Activated T-helper 17 cell treated with anti-CD3 and anti-CD28 coated beads, Interleukin-2, amount 50 U/mL, for 72 hours (primary cell): ENCODE measurements around the gene DLG2. TPM values are rescaled to one million over a fixed set of nuclear protein-coding genes. Genes with fewer than 3 reads are reported as not detected.

Experiments
- ATAC-seq: fragments of 150-1000 bp; cut with Tn5 transposase; replicated peaks from 2 replicates; pipeline ENCODE4 v1.10.0; 2021; ENCODE audit warnings: mild to moderate bottlenecking, moderate library complexity
- H3K27ac Mint-ChIP-seq: one replicate; pipeline ENCODE4 v1.8.0; 2022; ENCODE audit warnings: mixed read lengths
- H3K27me3 Mint-ChIP-seq: one replicate; pipeline ENCODE4 v1.8.0; 2022; ENCODE audit warnings: mixed read lengths
- H3K36me3 Mint-ChIP-seq: one replicate; pipeline ENCODE4 v1.8.0; 2022; ENCODE audit warnings: low read depth, mild to moderate bottlenecking, mixed read lengths
- H3K4me1 Mint-ChIP-seq: one replicate; pipeline ENCODE4 v1.8.0; 2022; ENCODE audit warnings: mixed read lengths
- H3K4me3 Mint-ChIP-seq: one replicate; pipeline ENCODE4 v1.8.0; 2022; ENCODE audit warnings: mild to moderate bottlenecking, mixed read lengths
- H3K9me3 Mint-ChIP-seq: one replicate; pipeline ENCODE4 v1.8.0; 2022; ENCODE audit warnings: mixed read lengths
- total RNA-seq, 2 donors: library from RNA; stranded (reverse); gene quantifications; one replicate each; pipeline ENCODE4 v1.2.3, GENCODE V29; 2022

Gene DLG2
- total RNA-seq, 2 donors from 2014 or later, result 1.5 to 1.9 TPM

- H3K4me3 Mint-ChIP-seq, result no peak overlapping the region
- no peak for ATAC-seq
- no peaks in the 10 kb centered on the region for H3K27me3 Mint-ChIP-seq
- no peaks in the 10 kb centered on the region for H3K4me1 Mint-ChIP-seq
- H3K27ac Mint-ChIP-seq, result no peak overlapping the region
- H3K9me3 Mint-ChIP-seq, result peaks cover 24% of the 10 kb centered on the region
- no peaks in the 10 kb centered on the region for H3K36me3 Mint-ChIP-seq
Measured at GRCh38 chr11:84825106-84825660, 802.0 kb downstream of the DLG2 start.

DNA sequence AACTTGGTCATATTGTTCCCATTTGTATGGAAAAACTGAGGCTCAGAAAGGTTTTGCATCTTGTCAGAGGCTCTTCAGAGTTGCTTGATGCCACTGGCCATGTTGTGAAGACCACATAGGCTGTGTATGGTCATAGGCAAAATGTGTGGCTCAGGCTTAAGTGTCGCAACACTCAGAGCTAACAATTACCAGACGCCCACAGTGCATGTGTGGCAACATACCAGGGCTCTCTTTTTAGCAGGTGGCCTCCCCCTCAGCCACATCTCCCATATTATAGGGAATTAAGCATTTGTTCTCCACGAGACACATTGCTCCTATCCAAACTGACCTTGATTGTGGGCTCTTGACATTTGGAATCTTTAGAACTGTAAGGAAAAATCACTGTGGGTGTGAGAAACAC is 802.5 kb downstream of the DLG2 start:
- H3K27me3 Mint-ChIP-seq, result no peaks in the 10 kb centered on the region

GRCh38 chr11:84819537-84819936 is 807.6 kb downstream of the DLG2 start:
- no peak for ATAC-seq
- Mint-ChIP-seq H3K4me3 (no peak overlapping the region), H3K27me3 (no peaks in the 10 kb centered on the region), H3K36me3 (no peaks in the 10 kb centered on the region), H3K9me3 (peaks cover 22% of the 10 kb centered on the region), H3K27ac (no peak overlapping the region), H3K4me1 (no peaks in the 10 kb centered on the region)

More for the DNA sequence above, 802.5 kb downstream of the DLG2 start:
- no peak for ATAC-seq
- Mint-ChIP-seq H3K27ac (no peak overlapping the region), H3K9me3 (peaks cover 25% of the 10 kb centered on the region), H3K4me1 (no peaks in the 10 kb centered on the region), H3K4me3 (no peak overlapping the region), H3K36me3 (no peaks in the 10 kb centered on the region)

GRCh38 chr11:84819128-84819527 is 808.0 kb downstream of the DLG2 start:
- ATAC-seq, result no peak
- Mint-ChIP-seq H3K27ac (no peak overlapping the region), H3K9me3 (peaks cover 26% of the 10 kb centered on the region)

DNA sequence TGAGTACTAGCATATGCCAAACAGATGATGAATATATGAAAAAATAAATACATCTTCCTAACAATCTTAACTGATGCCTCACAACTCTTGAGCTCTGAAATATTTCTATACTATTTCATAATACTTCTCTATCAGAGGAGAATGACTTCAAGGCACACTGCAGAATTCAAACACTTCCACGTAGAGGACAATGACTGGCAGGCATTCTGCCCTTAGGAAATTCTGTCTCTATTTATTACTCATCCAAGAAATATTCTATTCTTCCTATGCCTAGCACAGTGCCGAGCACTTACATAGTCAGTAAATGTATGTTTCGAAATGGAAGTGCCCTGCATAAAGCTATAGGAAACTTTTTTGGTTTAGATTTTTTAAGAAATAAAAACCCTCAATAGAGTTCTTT is 809.1 kb downstream of the DLG2 start:
- no peaks in the 10 kb centered on the region for H3K27me3 Mint-ChIP-seq
- no peak overlapping the region for H3K27ac Mint-ChIP-seq
- no peaks in the 10 kb centered on the region for H3K36me3 Mint-ChIP-seq
- no peak for ATAC-seq
- H3K4me1 Mint-ChIP-seq, result no peaks in the 10 kb centered on the region
- H3K9me3 Mint-ChIP-seq, result peaks cover 26% of the 10 kb centered on the region
- no peak overlapping the region for H3K4me3 Mint-ChIP-seq

More at GRCh38 chr11:84819128-84819527, 808.0 kb downstream of the DLG2 start:
- no peak overlapping the region for H3K4me3 Mint-ChIP-seq
- H3K36me3 Mint-ChIP-seq, result no peaks in the 10 kb centered on the region
- H3K27me3 Mint-ChIP-seq, result no peaks in the 10 kb centered on the region
- no peaks in the 10 kb centered on the region for H3K4me1 Mint-ChIP-seq

DNA sequence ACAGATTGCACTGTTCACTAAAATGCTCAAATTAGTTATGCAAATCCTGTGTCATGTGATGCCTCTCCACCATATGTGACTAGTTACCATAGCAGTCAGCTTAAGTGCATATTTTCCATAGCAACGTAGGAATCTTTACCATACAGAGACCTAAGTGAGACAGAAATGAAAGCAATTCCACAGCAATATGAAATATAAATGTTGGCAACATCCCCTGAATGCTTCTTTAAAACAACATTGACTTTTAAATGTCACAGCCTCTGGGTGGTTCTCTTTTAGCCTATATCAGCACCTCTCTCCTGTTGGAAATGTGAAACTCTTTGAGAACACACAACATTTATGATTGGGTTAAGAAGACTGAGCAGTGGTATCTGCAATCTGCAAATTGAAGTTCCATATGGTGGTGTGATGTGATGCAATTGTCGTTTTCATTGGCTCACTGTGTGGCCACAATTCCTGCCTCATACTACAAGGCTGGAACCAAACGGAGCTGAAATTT is 814.6 kb downstream of the DLG2 start:
- H3K4me3 Mint-ChIP-seq, result no peak overlapping the region
- no peak for ATAC-seq
- no peaks in the 10 kb centered on the region for H3K4me1 Mint-ChIP-seq
- no peaks in the 10 kb centered on the region for H3K27me3 Mint-ChIP-seq
- H3K36me3 Mint-ChIP-seq, result no peaks in the 10 kb centered on the region
- H3K27ac Mint-ChIP-seq, result no peak overlapping the region
- peaks cover 31% of the 10 kb centered on the region for H3K9me3 Mint-ChIP-seq

DNA sequence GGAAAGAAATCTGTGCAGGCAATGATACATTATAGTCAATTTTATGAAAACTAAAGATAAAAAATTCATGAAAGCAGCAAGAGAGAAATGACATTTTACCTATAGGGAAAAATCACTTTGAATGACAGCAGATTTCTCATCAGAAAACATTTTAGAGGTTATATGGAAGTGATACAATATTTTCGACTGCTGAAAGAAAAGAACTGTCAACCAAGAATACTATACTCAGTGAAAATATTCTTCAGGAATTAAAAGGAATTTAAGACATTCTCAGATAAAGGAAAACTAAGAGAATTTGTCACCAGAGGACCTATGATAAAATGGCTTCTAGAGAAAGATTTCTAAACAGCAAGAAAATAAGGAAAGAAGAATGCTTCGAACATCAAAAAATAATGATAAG is 820.8 kb downstream of the DLG2 start:
- Mint-ChIP-seq H3K4me3 (no peak overlapping the region), H3K36me3 (no peaks in the 10 kb centered on the region), H3K27ac (no peak overlapping the region), H3K4me1 (no peaks in the 10 kb centered on the region), H3K9me3 (peaks cover 30% of the 10 kb centered on the region), H3K27me3 (no peaks in the 10 kb centered on the region)
- ATAC-seq, result no peak

DNA sequence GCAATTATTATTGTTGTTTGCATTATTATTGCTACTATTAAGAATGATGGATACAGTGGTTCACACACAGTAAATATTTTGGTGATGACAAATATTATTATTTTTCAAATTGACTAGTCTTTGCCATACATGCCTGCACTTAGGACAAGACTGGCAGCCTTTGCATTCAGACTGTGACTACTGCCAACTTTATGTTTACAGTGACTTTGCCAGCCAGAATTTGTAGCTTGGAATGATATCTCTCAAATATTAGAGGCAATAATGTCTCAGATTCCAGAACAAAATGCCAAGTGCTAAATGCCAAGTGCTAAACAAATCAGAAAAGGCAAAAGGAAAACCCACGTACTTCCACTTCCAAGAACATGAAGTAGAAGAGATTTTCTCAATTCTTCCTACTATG is 823.1 kb downstream of the DLG2 start:
- Mint-ChIP-seq H3K27ac (no peak overlapping the region), H3K4me3 (no peak overlapping the region), H3K9me3 (peaks cover 31% of the 10 kb centered on the region), H3K36me3 (no peaks in the 10 kb centered on the region), H3K4me1 (no peaks in the 10 kb centered on the region), H3K27me3 (no peaks in the 10 kb centered on the region)
- ATAC-seq, result no peak

GRCh38 chr11:84800755-84801346 is 826.3 kb downstream of the DLG2 start:
- no peak overlapping the region for H3K4me3 Mint-ChIP-seq
- H3K4me1 Mint-ChIP-seq, result no peaks in the 10 kb centered on the region
- no peak overlapping the region for H3K27ac Mint-ChIP-seq
- H3K9me3 Mint-ChIP-seq, result peaks cover 32% of the 10 kb centered on the region
- ATAC-seq, result no peak
- no peaks in the 10 kb centered on the region for H3K27me3 Mint-ChIP-seq
- H3K36me3 Mint-ChIP-seq, result no peaks in the 10 kb centered on the region

- H3K36me3 Mint-ChIP-seq, result no peaks in the 10 kb centered on the region
- H3K9me3 Mint-ChIP-seq, result peaks cover 21% of the 10 kb centered on the region
- H3K27me3 Mint-ChIP-seq, result no peaks in the 10 kb centered on the region
- no peaks in the 10 kb centered on the region for H3K4me1 Mint-ChIP-seq
- no peak overlapping the region for H3K4me3 Mint-ChIP-seq
- no peak for ATAC-seq
- no peak overlapping the region for H3K27ac Mint-ChIP-seq
Measured at GRCh38 chr11:84799112-84799511, 828.0 kb downstream of the DLG2 start.

DNA sequence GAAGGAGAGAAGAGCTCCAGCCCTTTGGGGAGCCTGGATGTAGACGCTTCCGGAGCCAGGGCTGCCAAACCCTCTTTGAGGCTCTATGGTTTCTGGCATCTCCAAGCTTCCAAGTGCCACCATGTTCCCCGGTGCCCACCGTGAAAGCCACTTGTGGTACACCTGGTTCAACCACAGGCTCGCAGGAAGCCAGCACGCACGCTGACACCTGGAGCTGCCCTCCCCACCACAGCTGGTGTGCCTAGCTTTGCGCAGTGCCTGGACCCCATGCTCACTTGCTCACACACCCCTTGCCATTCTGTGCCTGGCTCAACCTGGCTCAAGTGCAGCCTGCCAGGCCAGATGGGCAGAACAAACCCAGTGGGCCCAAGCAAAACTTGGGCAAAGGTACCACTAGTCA is 831.4 kb downstream of the DLG2 start:
- peaks cover 40% of the 10 kb centered on the region for H3K9me3 Mint-ChIP-seq
- H3K27me3 Mint-ChIP-seq, result no peaks in the 10 kb centered on the region
- H3K27ac Mint-ChIP-seq, result no peak overlapping the region
- ATAC-seq, result no peak
- H3K36me3 Mint-ChIP-seq, result no peaks in the 10 kb centered on the region
- H3K4me3 Mint-ChIP-seq, result no peak overlapping the region
- no peaks in the 10 kb centered on the region for H3K4me1 Mint-ChIP-seq

GRCh38 chr11:84794663-84795443 is 832.3 kb downstream of the DLG2 start:
- H3K4me3 Mint-ChIP-seq, result no peak overlapping the region
- H3K9me3 Mint-ChIP-seq, result peaks cover 42% of the 10 kb centered on the region
- no peaks in the 10 kb centered on the region for H3K27me3 Mint-ChIP-seq
- no peaks in the 10 kb centered on the region for H3K4me1 Mint-ChIP-seq
- no peak overlapping the region for H3K27ac Mint-ChIP-seq
- no peak for ATAC-seq
- no peaks in the 10 kb centered on the region for H3K36me3 Mint-ChIP-seq

DNA sequence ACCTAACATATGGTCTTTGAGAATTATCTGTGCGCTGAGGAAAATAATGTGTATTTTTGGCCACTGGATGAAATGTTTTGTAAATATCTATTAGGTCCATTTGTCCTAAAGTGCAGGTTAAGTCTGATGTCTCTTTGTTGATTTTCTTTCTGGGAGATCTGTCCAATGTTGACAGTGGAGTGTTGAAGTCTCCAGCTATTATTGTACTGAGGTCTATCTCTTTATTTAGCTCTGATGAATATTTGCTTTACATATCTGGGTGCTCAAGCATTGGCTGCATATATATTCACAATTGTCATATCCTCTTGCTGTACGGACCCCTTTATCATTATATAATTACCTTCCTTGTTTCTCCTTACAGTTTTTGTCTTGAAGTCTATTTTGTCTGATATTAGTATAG is 833.8 kb downstream of the DLG2 start:
- Mint-ChIP-seq H3K4me1 (no peaks in the 10 kb centered on the region), H3K27me3 (no peaks in the 10 kb centered on the region), H3K9me3 (peaks cover 38% of the 10 kb centered on the region), H3K27ac (no peak overlapping the region), H3K36me3 (no peaks in the 10 kb centered on the region), H3K4me3 (no peak overlapping the region)
- ATAC-seq, result no peak

- Mint-ChIP-seq H3K27me3 (no peaks in the 10 kb centered on the region), H3K4me1 (no peaks in the 10 kb centered on the region), H3K9me3 (peaks cover 36% of the 10 kb centered on the region), H3K27ac (no peak overlapping the region), H3K36me3 (no peaks in the 10 kb centered on the region), H3K4me3 (no peak overlapping the region)
- no peak for ATAC-seq
Measured at GRCh38 chr11:84790849-84791427, 836.2 kb downstream of the DLG2 start.

- no peak for ATAC-seq
- Mint-ChIP-seq H3K4me3 (no peak overlapping the region), H3K27me3 (no peaks in the 10 kb centered on the region), H3K36me3 (no peaks in the 10 kb centered on the region), H3K9me3 (peaks cover 31% of the 10 kb centered on the region), H3K4me1 (no peaks in the 10 kb centered on the region), H3K27ac (no peak overlapping the region)
Measured at GRCh38 chr11:84788220-84788619, 838.9 kb downstream of the DLG2 start.
